AG09319 (cell line): ENCODE measurements around the gene FARP2.

Experiments
- DNase-seq: peaks from one replicate; pipeline ENCODE4 v3.0.0-alpha.2; 2010; ENCODE audit warnings: low read depth; ENCODE audit errors: extremely low read depth
- TF ChIP-seq, protein P1 (sequence below): IDR thresholded peaks from 2 replicates; pipeline ENCODE4 v1.5.1; 2011; ENCODE audit warnings: low read depth, mild to moderate bottlenecking, inconsistent platforms, low read length, moderate library complexity

FARP2 gene

GRCh38 chr2:241499146-241499965, 143.3 kb downstream of the FARP2 start:
- DNase-seq = no peak
- TF ChIP-seq, protein P1, sequence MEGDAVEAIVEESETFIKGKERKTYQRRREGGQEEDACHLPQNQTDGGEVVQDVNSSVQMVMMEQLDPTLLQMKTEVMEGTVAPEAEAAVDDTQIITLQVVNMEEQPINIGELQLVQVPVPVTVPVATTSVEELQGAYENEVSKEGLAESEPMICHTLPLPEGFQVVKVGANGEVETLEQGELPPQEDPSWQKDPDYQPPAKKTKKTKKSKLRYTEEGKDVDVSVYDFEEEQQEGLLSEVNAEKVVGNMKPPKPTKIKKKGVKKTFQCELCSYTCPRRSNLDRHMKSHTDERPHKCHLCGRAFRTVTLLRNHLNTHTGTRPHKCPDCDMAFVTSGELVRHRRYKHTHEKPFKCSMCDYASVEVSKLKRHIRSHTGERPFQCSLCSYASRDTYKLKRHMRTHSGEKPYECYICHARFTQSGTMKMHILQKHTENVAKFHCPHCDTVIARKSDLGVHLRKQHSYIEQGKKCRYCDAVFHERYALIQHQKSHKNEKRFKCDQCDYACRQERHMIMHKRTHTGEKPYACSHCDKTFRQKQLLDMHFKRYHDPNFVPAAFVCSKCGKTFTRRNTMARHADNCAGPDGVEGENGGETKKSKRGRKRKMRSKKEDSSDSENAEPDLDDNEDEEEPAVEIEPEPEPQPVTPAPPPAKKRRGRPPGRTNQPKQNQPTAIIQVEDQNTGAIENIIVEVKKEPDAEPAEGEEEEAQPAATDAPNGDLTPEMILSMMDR = no peak

DNA sequence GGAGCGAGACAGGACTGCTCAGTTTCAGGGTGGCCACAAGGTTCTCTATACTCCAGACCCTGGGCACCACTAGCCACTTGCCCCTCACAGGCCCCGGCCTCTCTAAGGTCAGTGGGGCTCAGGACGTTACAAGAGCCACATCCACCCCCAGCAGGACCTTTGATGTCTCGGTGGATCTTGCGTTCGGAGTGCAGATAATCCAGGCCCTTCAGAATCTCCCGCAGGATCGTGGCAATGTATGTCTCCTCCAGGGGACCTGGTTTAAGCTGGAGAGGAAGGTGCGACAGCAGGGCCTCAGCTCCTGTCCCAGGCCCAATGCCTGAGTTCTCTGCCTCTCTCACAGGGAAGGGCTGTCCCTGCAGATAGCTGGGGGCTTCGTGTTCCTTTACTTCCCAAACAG, 143.9 kb downstream of the FARP2 start:
- no peak for DNase-seq
- TF ChIP-seq, protein P1 = no peak

DNA sequence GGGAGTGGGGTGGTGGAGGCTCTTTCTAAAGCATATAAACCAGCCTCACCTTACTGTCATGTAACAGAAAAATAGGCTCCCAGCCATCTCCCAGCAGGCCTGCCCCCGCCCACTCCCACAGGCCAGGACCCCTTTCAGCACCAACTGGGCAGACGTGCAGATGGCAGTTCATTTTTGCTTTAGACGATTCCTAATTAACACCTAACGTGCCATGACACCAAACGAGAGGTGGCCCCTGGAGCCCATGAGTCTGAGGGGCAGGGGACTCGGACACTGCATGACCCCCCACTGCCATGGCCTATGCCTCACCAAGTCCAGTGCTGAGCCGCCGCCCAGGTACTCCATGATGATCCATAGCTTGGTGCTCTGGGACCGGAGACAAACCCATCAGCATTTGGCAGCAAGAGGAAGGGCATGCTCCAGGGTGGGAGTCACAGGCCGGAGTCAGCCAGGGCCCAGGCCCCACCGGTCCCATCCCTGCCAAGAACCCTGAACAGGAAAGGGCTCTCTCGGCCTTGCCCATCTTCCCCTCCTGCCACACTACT, 144.4 kb downstream of the FARP2 start:
- DNase-seq = no peak
- TF ChIP-seq, protein P1 = no peak

DNA sequence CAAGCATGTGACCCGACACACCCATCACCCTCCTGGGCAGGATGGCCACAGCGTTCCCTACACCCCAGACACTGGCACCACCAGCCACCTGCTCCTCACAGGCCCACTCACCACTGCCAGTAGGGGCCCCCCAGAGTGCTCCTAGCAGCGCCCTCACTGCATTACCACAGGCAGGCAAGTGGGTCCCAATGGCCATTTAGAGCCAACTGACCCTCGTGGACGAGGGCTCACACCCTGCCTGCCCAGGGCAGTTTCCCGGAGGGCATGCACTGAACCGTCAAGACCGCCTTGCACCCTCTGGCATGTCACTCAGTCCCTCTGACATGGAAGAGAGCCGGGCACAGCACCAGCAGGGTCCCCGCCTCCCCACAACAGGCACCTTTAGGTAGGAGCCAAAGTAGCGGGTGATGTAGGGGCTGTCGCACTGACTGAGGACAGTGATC, 145.0 kb downstream of the FARP2 start:
- DNase-seq = no peak
- TF ChIP-seq, protein P1 = no peak

GRCh38 chr2:241501551-241501950, 145.5 kb downstream of the FARP2 start:
- TF ChIP-seq, protein P1 = no peak
- DNase-seq = no peak

DNA sequence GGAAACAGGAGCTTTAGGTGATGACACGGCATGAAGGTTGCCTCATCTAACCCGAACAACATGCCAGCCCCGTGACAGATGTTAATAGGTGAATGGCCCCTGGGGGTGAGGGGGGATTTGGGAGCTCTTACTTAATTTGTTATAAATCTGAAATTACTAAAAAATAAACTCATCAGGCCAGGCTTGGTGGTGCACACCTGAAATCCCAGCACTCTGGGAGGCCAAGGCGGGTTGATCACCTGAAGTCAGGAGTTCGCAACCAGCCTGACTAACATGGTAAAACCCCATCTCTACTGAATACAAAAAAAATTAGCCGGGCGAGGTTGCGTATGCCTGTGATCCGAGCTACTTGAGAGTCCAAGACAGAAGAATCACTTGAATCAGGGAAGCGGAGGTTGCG, 146.2 kb downstream of the FARP2 start:
- DNase-seq = no peak
- TF ChIP-seq, protein P1 = no peak

DNA sequence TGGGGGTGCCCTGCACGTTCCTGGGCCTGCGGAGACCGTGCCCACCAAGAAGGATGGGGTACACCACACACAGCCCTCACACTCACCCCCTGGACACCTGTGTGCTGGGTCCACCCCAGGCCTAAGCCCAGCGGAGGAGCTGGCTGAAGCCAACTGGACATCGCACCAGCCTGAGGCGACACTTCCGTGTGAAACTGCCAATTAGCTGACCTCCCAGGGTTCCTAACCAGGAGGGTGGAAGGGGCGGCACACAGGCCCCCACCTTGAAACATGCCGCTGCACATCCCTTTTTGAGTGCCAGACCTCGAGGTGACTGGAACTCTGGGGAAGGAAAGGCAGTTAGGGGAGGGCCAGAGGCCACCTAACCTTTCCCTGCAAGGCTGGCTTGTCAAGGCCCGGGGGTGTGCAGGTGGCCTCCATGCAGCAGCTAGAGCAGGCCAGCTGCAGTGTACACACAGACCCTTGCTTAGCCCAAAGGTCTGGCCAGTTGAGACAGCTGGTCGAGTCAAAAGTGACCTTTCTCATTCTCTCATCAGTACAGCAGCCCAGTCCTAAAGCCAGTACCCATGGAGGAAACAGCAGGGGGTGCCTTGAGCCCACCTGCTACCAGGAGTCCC, 147.8 kb downstream of the FARP2 start:
- DNase-seq = no peak
- TF ChIP-seq, protein P1 = no peak
